Gastrocnemius medialis (tissue), 4 donors: Measurements from ENCODE around the gene GALNT16. TPM values are rescaled to one million over a fixed set of nuclear protein-coding genes. Genes with fewer than 3 reads are reported as not detected.

Source experiments
- ATAC-seq, 2 donors: fragments of 150-250 bp; one replicate each; pipeline ENCODE4 v1.9.1; 2016
- DNase-seq, 2 donors: peaks; one replicate each; pipeline ENCODE4 v3.0.0-alpha.2; 2019
- H3K27ac ChIP-seq, 4 donors: fragments of 200-600 bp; sonication (generic); 1 replicate in 1 of 4; 2 replicates in 3 of 4; pipeline ENCODE4 v1.5.1; 2016 to 2018; ENCODE audit warnings: mild to moderate bottlenecking in 2 of 4, moderate library complexity in 1 of 4
- H3K27me3 ChIP-seq, 3 donors: fragments of 200-600 bp; sonication (generic) in 2 of 3; 1 replicate in 1 of 3; 2 replicates in 2 of 3; pipeline versions ENCODE4 v1.5.1 to v1.6.0; 2016 to 2019; ENCODE audit warnings: mild to moderate bottlenecking in 1 of 3, moderate library complexity in 1 of 3
- H3K36me3 ChIP-seq, 2 donors: fragments of 200-600 bp; sonication (generic) in 1 of 2; one replicate each; pipeline ENCODE4 v1.5.1; 2017 to 2018
- H3K4me1 ChIP-seq, 2 donors: fragments of 200-600 bp; sonication (generic) in 1 of 2; one replicate each; pipeline ENCODE4 v1.5.1; 2016 to 2017; ENCODE audit warnings: mild to moderate bottlenecking in 2 of 2
- H3K4me3 ChIP-seq, 4 donors: fragments of 200-600 bp; sonication (generic) in 3 of 4; 1 replicate in 1 of 4; 2 replicates in 3 of 4; pipeline ENCODE4 v1.5.1; 2016 to 2019; ENCODE audit warnings: mild to moderate bottlenecking in 2 of 4
- H3K9me3 ChIP-seq, 3 donors: fragments of 200-600 bp; sonication (generic) in 2 of 3; 1 replicate in 1 of 3; 2 replicates in 2 of 3; pipeline ENCODE4 v1.5.1; 2016 to 2019
- CTCF ChIP-seq, 5 experiments: fragments of 450-650 bp in 3 of 5; fragments of 200-600 bp in 2 of 5; sonication (generic) in 2 of 5; IDR thresholded peaks in 4 of 5; conservative IDR thresholded peaks in 1 of 5; 1 replicate in 4 of 5; 2 replicates in 1 of 5; pipeline ENCODE4 v1.5.1; 2016 to 2019; ENCODE audit warnings: antibody characterized with exemption in 5 of 5, mild to moderate bottlenecking in 3 of 5, moderate library complexity in 3 of 5
- POLR2A ChIP-seq, 2 donors: fragments of 450-650 bp; IDR thresholded peaks; one replicate each; pipeline ENCODE4 v1.6.1; 2017; ENCODE audit warnings: antibody characterized with exemption in 2 of 2, mild to moderate bottlenecking in 2 of 2, moderate library complexity in 2 of 2
- in situ Hi-C, 4 donors: fragments of 200-750 bp; cut with MboI; loops; one replicate each; pipeline versions ENCODE4 v1.15.0 to v1.8.0; 2017; ENCODE audit warnings: low sequenced_read_pairs in 4 of 4
- intact Hi-C: fragments of 100-400 bp; cut with DNase I; formaldehyde crosslinking; loops from one replicate; pipeline ENCODE4 v1.15.1; 2023; ENCODE audit warnings: low total_unique reads
- total RNA-seq, 4 donors: library from RNA; depleted of rRNA; stranded (reverse); fragments of >200 nt; gene quantifications; one replicate each; pipeline versions ENCODE4 v1.1.0 to v1.2.3, GENCODE V29; 2016

GALNT16 gene
- total RNA-seq, 4 donors from 2014 or later: 0.15 to 2.7 (median 1.7) TPM

GRCh38 chr14:69300601-69301221 lies 40.8 kb downstream of the GALNT16 start:
- no peaks in the 10 kb centered on the region for H3K9me3 ChIP-seq
- intact Hi-C loops: no loop called here
- no peaks in the 10 kb centered on the region for H3K27me3 ChIP-seq
- H3K36me3 ChIP-seq: no peaks in the 10 kb centered on the region
- H3K4me1 ChIP-seq: peaks cover 0 to 5% of the 10 kb centered on the region in 2 donors
- in situ Hi-C loops: no loop called here
- TF ChIP-seq POLR2A (IDR thresholded peaks at IDR 0.05) (no peak), CTCF (IDR thresholded peaks at IDR 0.05 in 4 of 5, conservative IDR thresholded peaks at IDR 0.05 in 1 of 5) (no peak)
- peak overlapping the region in 3 of 4 donors; percentile 19 to 44 (median 29) for H3K27ac ChIP-seq
- ATAC-seq: peak in 1 of 2 donors; percentile 24
- H3K4me3 ChIP-seq: no peak overlapping the region
- no peak for DNase-seq

DNA sequence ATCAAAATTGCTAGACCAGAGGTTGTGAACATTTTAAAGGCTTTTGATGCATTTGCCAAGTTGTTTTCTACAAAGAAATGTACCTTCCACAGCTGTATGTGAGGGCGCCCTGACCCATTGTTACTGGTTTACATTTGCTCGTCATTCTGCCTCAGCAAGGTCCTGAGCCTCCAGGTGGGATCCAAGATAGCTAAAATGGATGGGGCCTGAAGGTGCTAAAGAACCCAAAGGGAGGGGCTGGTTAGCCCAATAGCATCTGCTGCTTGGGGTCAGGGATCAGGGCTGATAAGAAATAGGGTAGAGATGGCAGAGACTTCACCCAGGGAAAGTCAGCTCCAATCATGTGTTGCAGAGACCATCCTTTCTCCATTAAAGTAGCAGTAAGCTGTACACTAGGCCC lies 43.1 kb downstream of the GALNT16 start:
- no peak for ATAC-seq
- no peaks in the 10 kb centered on the region for H3K9me3 ChIP-seq
- no peak for DNase-seq
- TF ChIP-seq POLR2A (IDR thresholded peaks at IDR 0.05): no peak
- no peak for TF ChIP-seq CTCF (IDR thresholded peaks at IDR 0.05 in 4 of 5, conservative IDR thresholded peaks at IDR 0.05 in 1 of 5)
- intact Hi-C loops (no loop called here), in situ Hi-C loops (no loop called here)
- no peaks in the 10 kb centered on the region for H3K27me3 ChIP-seq
- no peaks in the 10 kb centered on the region for H3K36me3 ChIP-seq
- H3K27ac ChIP-seq: no peak overlapping the region
- H3K4me3 ChIP-seq: no peak overlapping the region
- peaks cover 0 to 5% of the 10 kb centered on the region in 2 donors for H3K4me1 ChIP-seq

DNA sequence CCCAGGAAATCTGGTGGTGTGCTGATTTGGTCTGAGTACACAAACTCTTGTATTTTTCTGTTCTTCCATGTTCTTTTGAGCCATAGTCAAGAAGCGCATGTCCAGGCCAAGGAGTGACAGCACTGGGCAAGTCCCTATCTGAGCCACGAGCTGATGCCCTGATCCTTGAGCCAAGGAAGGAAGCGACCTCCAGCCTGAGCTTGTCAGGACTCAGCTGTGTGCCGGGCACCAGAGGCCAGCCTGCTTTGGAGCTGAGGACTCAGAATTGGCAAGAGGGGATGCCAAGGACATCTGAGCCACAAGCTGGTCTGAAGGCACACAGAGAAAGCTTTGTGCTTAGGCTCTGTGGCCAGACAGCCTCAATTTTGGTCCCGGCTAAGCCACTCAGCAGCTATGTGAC lies 52.6 kb downstream of the GALNT16 start:
- intact Hi-C loops: no loop called here
- peak in 1 of 2 donors; percentile 12 for ATAC-seq
- TF ChIP-seq POLR2A (IDR thresholded peaks at IDR 0.05): no peak
- no peak for TF ChIP-seq CTCF (IDR thresholded peaks at IDR 0.05 in 4 of 5, conservative IDR thresholded peaks at IDR 0.05 in 1 of 5)
- Histone ChIP-seq H3K36me3 (no peaks in the 10 kb centered on the region), H3K4me3 (no peak overlapping the region), H3K4me1 (peaks cover 0 to 11% of the 10 kb centered on the region in 2 donors), H3K27ac (no peak overlapping the region), H3K9me3 (no peaks in the 10 kb centered on the region), H3K27me3 (no peaks in the 10 kb centered on the region)
- DNase-seq: peak in 1 of 2 donors; percentile 28
- in situ Hi-C loops: no loop called here

DNA sequence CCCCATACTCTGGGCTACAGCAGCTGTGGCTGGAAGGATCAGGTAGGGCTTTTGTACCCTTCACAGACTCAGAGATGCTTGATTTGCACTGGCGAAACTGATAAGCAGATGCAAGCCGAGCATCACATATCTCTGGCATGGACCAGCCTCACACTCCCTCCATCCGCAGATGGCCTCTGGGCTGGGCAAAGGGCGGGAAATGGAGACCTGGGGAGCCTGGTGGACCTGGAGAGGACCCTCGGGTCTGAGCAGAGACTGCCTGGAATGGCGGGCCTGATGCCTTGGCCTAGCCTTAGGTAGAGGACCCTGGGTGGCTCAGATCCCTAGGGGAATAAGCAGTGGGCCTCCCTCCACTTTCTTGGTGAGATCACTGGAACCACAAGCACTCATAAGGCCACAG lies 53.2 kb downstream of the GALNT16 start:
- no peak for TF ChIP-seq CTCF (IDR thresholded peaks at IDR 0.05 in 4 of 5, conservative IDR thresholded peaks at IDR 0.05 in 1 of 5)
- in situ Hi-C loops (no loop called here), intact Hi-C loops (no loop called here)
- Histone ChIP-seq H3K4me3 (no peak overlapping the region), H3K4me1 (peaks cover 0 to 11% of the 10 kb centered on the region in 2 donors), H3K9me3 (no peaks in the 10 kb centered on the region), H3K27ac (no peak overlapping the region), H3K27me3 (no peaks in the 10 kb centered on the region), H3K36me3 (no peaks in the 10 kb centered on the region)
- DNase-seq (no peak), ATAC-seq (no peak)

GRCh38 chr14:69314327-69314726 lies 54.4 kb downstream of the GALNT16 start:
- Histone ChIP-seq H3K4me1 (peaks cover 0 to 11% of the 10 kb centered on the region in 2 donors), H3K27me3 (no peaks in the 10 kb centered on the region), H3K9me3 (no peaks in the 10 kb centered on the region), H3K4me3 (no peak overlapping the region), H3K27ac (peak overlapping the region in 1 of 4 donors; percentile 62), H3K36me3 (no peaks in the 10 kb centered on the region)
- ATAC-seq: no peak
- TF ChIP-seq CTCF (IDR thresholded peaks at IDR 0.05 in 4 of 5, conservative IDR thresholded peaks at IDR 0.05 in 1 of 5) (no peak), POLR2A (IDR thresholded peaks at IDR 0.05) (no peak)
- in situ Hi-C loops: no loop called here
- intact Hi-C loops: no loop called here
- no peak for DNase-seq
